Osteocyte (in vitro differentiated cells): Measurements from ENCODE around the gene SCFD2. TPM values are rescaled to one million over a fixed set of nuclear protein-coding genes. Genes with fewer than 3 reads are reported as not detected.

Experiments used
- DNase-seq: peaks from one replicate; pipeline ENCODE4 v3.0.0; 2021; ENCODE audit warnings: mixed read lengths; ENCODE audit not compliant: unreplicated experiment; ENCODE audit errors: extremely low spot score
- H3K27ac Mint-ChIP-seq: one replicate; pipeline ENCODE4 v1.8.0; 2021; ENCODE audit warnings: mild to moderate bottlenecking, mixed read lengths; ENCODE audit not compliant: unreplicated experiment
- H3K27me3 Mint-ChIP-seq: one replicate; pipeline ENCODE4 v1.8.0; 2021; ENCODE audit warnings: mixed read lengths; ENCODE audit not compliant: unreplicated experiment
- H3K36me3 Mint-ChIP-seq: one replicate; pipeline ENCODE4 v1.8.0; 2021; ENCODE audit warnings: mixed read lengths; ENCODE audit not compliant: unreplicated experiment
- H3K4me1 Mint-ChIP-seq: one replicate; pipeline ENCODE4 v1.8.0; 2021; ENCODE audit warnings: mixed read lengths; ENCODE audit not compliant: unreplicated experiment
- H3K4me3 Mint-ChIP-seq: one replicate; pipeline ENCODE4 v1.8.0; 2021; ENCODE audit warnings: mild to moderate bottlenecking, moderate library complexity, mixed read lengths; ENCODE audit not compliant: unreplicated experiment
- H3K9me3 Mint-ChIP-seq: one replicate; pipeline ENCODE4 v1.8.0; 2021; ENCODE audit warnings: mixed read lengths; ENCODE audit not compliant: unreplicated experiment
- CTCF ChIP-seq: fragments of 200-600 bp; sonication (generic); IDR thresholded peaks from 2 replicates; pipeline ENCODE4 v1.5.0; 2021; ENCODE audit warnings: antibody characterized with exemption, mild to moderate bottlenecking, moderate library complexity
- total RNA-seq: library from RNA; stranded (reverse); gene quantifications from 2 replicates; pipeline ENCODE4 v1.2.1, GENCODE V29; 2021

The SCFD2 gene
- total RNA-seq, 1 donor from 2014 or later: 14.0 TPM

GRCh38 chr4:52959541-52959940 lies 406.3 kb downstream of the SCFD2 start:
- Mint-ChIP-seq H3K27ac (no peak overlapping the region), H3K4me3 (no peak overlapping the region), H3K27me3 (no peaks in the 10 kb centered on the region), H3K36me3 (no peaks in the 10 kb centered on the region), H3K4me1 (peaks cover 14% of the 10 kb centered on the region), H3K9me3 (no peaks in the 10 kb centered on the region)
- DNase-seq: no peak
- TF ChIP-seq CTCF: no peak

- H3K4me3 Mint-ChIP-seq: no peak overlapping the region
- H3K27me3 Mint-ChIP-seq: no peaks in the 10 kb centered on the region
- no peak overlapping the region for H3K27ac Mint-ChIP-seq
- no peak for TF ChIP-seq CTCF
- no peak for DNase-seq
- peaks cover 17% of the 10 kb centered on the region for H3K4me1 Mint-ChIP-seq
- H3K9me3 Mint-ChIP-seq: no peaks in the 10 kb centered on the region
- no peaks in the 10 kb centered on the region for H3K36me3 Mint-ChIP-seq
These were observed 407.8 kb downstream of the SCFD2 start for GRCh38 chr4:52957835-52958631.

- H3K27me3 Mint-ChIP-seq: no peaks in the 10 kb centered on the region
- no peak for TF ChIP-seq CTCF
- H3K36me3 Mint-ChIP-seq: no peaks in the 10 kb centered on the region
- H3K9me3 Mint-ChIP-seq: no peaks in the 10 kb centered on the region
- H3K4me3 Mint-ChIP-seq: no peak overlapping the region
- no peak overlapping the region for H3K27ac Mint-ChIP-seq
- peaks cover 17% of the 10 kb centered on the region for H3K4me1 Mint-ChIP-seq
- no peak for DNase-seq
These were observed 408.6 kb downstream of the SCFD2 start for GRCh38 chr4:52957220-52957686.

GRCh38 chr4:52956691-52957090 lies 409.2 kb downstream of the SCFD2 start:
- no peak for TF ChIP-seq CTCF
- peaks cover 17% of the 10 kb centered on the region for H3K4me1 Mint-ChIP-seq
- H3K27ac Mint-ChIP-seq: no peak overlapping the region

GRCh38 chr4:52954560-52955170 lies 411.2 kb downstream of the SCFD2 start:
- no peak for DNase-seq
- Mint-ChIP-seq H3K9me3 (no peaks in the 10 kb centered on the region), H3K27ac (no peak overlapping the region), H3K27me3 (no peaks in the 10 kb centered on the region), H3K36me3 (peaks cover 3% of the 10 kb centered on the region), H3K4me1 (peaks cover 20% of the 10 kb centered on the region), H3K4me3 (no peak overlapping the region)
- no peak for TF ChIP-seq CTCF

More at GRCh38 chr4:52956691-52957090, 409.2 kb downstream of the SCFD2 start:
- H3K36me3 Mint-ChIP-seq: no peaks in the 10 kb centered on the region
- H3K4me3 Mint-ChIP-seq: no peak overlapping the region
- no peak for DNase-seq
- no peaks in the 10 kb centered on the region for H3K9me3 Mint-ChIP-seq
- H3K27me3 Mint-ChIP-seq: no peaks in the 10 kb centered on the region
